SK-N-SH (cell line): ENCODE data around the gene BUB3. TPM values are rescaled to one million over a fixed set of nuclear protein-coding genes. Genes with fewer than 3 reads are reported as not detected.

Experiments
- CHD2 ChIP-seq: fragments of 150-350 bp; IDR thresholded peaks from 2 replicates; pipeline ENCODE4 v1.6.1; 2018; ENCODE audit warnings: low read length; ENCODE audit not compliant: partially characterized antibody
- CTCF ChIP-seq: fragments of 200-600 bp; sonication (generic); IDR thresholded peaks from 2 replicates; pipeline ENCODE4 v1.6.1; 2017; ENCODE audit warnings: antibody characterized with exemption, mild to moderate bottlenecking, moderate library complexity
- FOSL2 ChIP-seq: IDR thresholded peaks from 2 replicates; pipeline ENCODE4 v1.4.0; 2012; ENCODE audit warnings: low read depth, mild to moderate bottlenecking, moderate library complexity, borderline replicate concordance
- FOXJ3 ChIP-seq: sonication (generic); formaldehyde crosslinking; IDR thresholded peaks from 2 replicates; pipeline ENCODE4 v1.5.1; 2020; ENCODE audit warnings: mild to moderate bottlenecking, missing genetic modification reagents
- IRF3 ChIP-seq: fragments of 150-350 bp; IDR thresholded peaks from 2 replicates; pipeline ENCODE4 v1.6.1; 2016; ENCODE audit warnings: mild to moderate bottlenecking, low read depth, low read length
- JUND ChIP-seq: IDR thresholded peaks from 2 replicates; pipeline ENCODE4 v1.4.0; 2012
- MXI1 ChIP-seq: IDR thresholded peaks from 2 replicates; pipeline ENCODE4 v1.6.1; 2012; ENCODE audit warnings: mild to moderate bottlenecking, low read depth, low read length, improper control_type of control experiment
- POLR2AphosphoS5 ChIP-seq: IDR thresholded peaks from 2 replicates; pipeline ENCODE4 v1.6.1; 2012; ENCODE audit warnings: low read depth, low read length
- RCOR1 ChIP-seq: fragments of 150-350 bp; IDR thresholded peaks from 2 replicates; pipeline ENCODE4 v1.6.1; 2017; ENCODE audit warnings: antibody characterized with exemption, low read length
- REST ChIP-seq: IDR thresholded peaks from 2 replicates; pipeline ENCODE4 v1.6.1; 2012; ENCODE audit warnings: mild to moderate bottlenecking, low read depth, low read length, moderate library complexity
- RFX5 ChIP-seq: IDR thresholded peaks from 2 replicates; pipeline ENCODE4 v1.6.1; 2012; ENCODE audit warnings: mild to moderate bottlenecking, improper control_type of control experiment, low read length
- SIN3A ChIP-seq: IDR thresholded peaks from 2 replicates; pipeline ENCODE4 v1.6.1; 2012; ENCODE audit warnings: low read depth, mild to moderate bottlenecking, low read length, moderate library complexity, borderline replicate concordance
- USF1 ChIP-seq: IDR thresholded peaks from 2 replicates; pipeline ENCODE4 v1.4.0; 2012; ENCODE audit warnings: low read depth, borderline replicate concordance
- polyA plus RNA-seq, 3 experiments: library from polyadenylated mRNA; depleted of rRNA; stranded (reverse); fragments of >200 nt; gene quantifications; 2 replicates each; pipeline ENCODE4 v1.2.3, GENCODE V29; 2012
- TF ChIP-seq, protein P1 (sequence below): IDR thresholded peaks from 2 replicates; pipeline ENCODE4 v1.4.0; 2012; ENCODE audit warnings: low read depth, borderline replicate concordance

Gene BUB3
- polyA plus RNA-seq, 1 of the 3 experiments (the other 2 are of a cell fraction), result 202 TPM

DNA sequence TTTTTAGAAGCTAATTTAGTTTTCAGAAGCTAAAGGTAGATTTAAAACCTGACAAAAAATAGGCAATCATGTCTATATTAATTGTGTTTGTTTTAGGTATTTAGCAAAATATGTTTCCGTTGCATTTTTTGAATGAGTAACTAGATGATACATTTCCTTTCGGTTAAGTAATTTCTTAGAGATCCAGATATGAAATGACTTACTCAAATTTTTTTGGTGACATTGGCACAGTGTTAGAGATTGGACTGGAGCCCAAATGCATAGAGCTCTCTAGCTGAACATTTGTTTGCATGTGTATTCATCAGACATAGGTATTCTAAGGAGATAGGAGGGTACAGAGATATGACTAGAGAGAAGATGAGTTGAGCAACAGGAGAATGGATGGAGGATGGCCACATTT lies 1.9 kb downstream of the BUB3 start (continued):
- TF ChIP-seq IRF3 (no peak), RCOR1 (no peak), POLR2AphosphoS5 (no peak), JUND (0 out of 2 replicates have a peak, but pooled peaks have one; percentile 14), MXI1 (no peak), FOSL2 (peak; percentile 17; the same call in 1 of the 2 replicates), REST (no peak), CTCF (no peak), RFX5 (no peak), FOXJ3 (CRISPR knock-in tag) (no peak), SIN3A (no peak), USF1 (no peak), CHD2 (no peak)
- TF ChIP-seq, protein P1, sequence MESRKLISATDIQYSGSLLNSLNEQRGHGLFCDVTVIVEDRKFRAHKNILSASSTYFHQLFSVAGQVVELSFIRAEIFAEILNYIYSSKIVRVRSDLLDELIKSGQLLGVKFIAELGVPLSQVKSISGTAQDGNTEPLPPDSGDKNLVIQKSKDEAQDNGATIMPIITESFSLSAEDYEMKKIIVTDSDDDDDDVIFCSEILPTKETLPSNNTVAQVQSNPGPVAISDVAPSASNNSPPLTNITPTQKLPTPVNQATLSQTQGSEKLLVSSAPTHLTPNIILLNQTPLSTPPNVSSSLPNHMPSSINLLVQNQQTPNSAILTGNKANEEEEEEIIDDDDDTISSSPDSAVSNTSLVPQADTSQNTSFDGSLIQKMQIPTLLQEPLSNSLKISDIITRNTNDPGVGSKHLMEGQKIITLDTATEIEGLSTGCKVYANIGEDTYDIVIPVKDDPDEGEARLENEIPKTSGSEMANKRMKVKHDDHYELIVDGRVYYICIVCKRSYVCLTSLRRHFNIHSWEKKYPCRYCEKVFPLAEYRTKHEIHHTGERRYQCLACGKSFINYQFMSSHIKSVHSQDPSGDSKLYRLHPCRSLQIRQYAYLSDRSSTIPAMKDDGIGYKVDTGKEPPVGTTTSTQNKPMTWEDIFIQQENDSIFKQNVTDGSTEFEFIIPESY, result no peak
